Endodermal cell (in vitro differentiated cells): Measurements from ENCODE around the gene LGI4. TPM values are rescaled to one million over a fixed set of nuclear protein-coding genes. Genes with fewer than 3 reads are reported as not detected.

ENCODE experiments used
- DNase-seq: peaks from one replicate; pipeline ENCODE4 v3.0.0-alpha.2; 2017
- H3K27ac ChIP-seq: 2 replicates; pipeline ENCODE4 v1.5.1; 2013; ENCODE audit warnings: mild to moderate bottlenecking, low read depth, low read length, moderate library complexity
- H3K27me3 ChIP-seq: 2 replicates; pipeline ENCODE4 v1.6.1; 2013; ENCODE audit warnings: mild to moderate bottlenecking, low read length, moderate library complexity; ENCODE audit not compliant: insufficient read depth, control insufficient read depth, poor library complexity, severe bottlenecking
- H3K36me3 ChIP-seq: 2 replicates; pipeline ENCODE4 v1.7.0; 2013; ENCODE audit warnings: mild to moderate bottlenecking, low read length, moderate library complexity; ENCODE audit not compliant: control insufficient read depth, insufficient read depth
- H3K4me1 ChIP-seq: one replicate; pipeline ENCODE4 v1.7.0; 2013; ENCODE audit warnings: low read length; ENCODE audit not compliant: control insufficient read depth, insufficient read depth
- H3K4me3 ChIP-seq: 2 replicates; pipeline ENCODE4 v1.5.1; 2013; ENCODE audit warnings: mild to moderate bottlenecking, low read length, moderate library complexity
- H3K9ac ChIP-seq: 2 replicates; pipeline ENCODE4 v1.6.1; 2013; ENCODE audit warnings: mild to moderate bottlenecking, low read length, moderate library complexity; ENCODE audit not compliant: poor library complexity, severe bottlenecking; ENCODE audit errors: extremely low read depth
- H3K9me3 ChIP-seq: 2 replicates; pipeline ENCODE4 v1.6.1; 2013; ENCODE audit warnings: mild to moderate bottlenecking, low read length, moderate library complexity; ENCODE audit not compliant: control insufficient read depth
- H3K27ac Mint-ChIP-seq: 2 replicates; pipeline ENCODE4 v1.8.0; 2020; ENCODE audit warnings: mixed read lengths
- H3K27me3 Mint-ChIP-seq: 2 replicates; pipeline ENCODE4 v1.8.0; 2021; ENCODE audit warnings: mild to moderate bottlenecking, mixed read lengths; ENCODE audit not compliant: insufficient read depth
- H3K36me3 Mint-ChIP-seq: 2 replicates; pipeline ENCODE4 v1.8.0; 2020; ENCODE audit warnings: low read depth, mixed read lengths
- H3K4me1 Mint-ChIP-seq: 2 replicates; pipeline ENCODE4 v1.8.0; 2020; ENCODE audit warnings: mixed read lengths
- H3K4me3 Mint-ChIP-seq: 2 replicates; pipeline ENCODE4 v1.8.0; 2020; ENCODE audit warnings: mild to moderate bottlenecking, moderate library complexity, mixed read lengths
- H3K9me3 Mint-ChIP-seq: 2 replicates; pipeline ENCODE4 v1.8.0; 2020; ENCODE audit warnings: mild to moderate bottlenecking, mixed read lengths
- WGBS, 2 experiments: methylation state at CpG; one replicate each; pipeline versions ENCODE4 v1.1.5 to v1.1.7; 2013; ENCODE audit warnings: missing lambda C conversion rate in 2 of 2, mixed read lengths in 1 of 2; ENCODE audit not compliant: insufficient coverage in 1 of 2, insufficient read length in 1 of 2; 5-methylcytosine and 5-hydroxymethylcytosine counted together
- total RNA-seq, 2 donors: library from RNA; stranded (reverse); fragmentation: NEBNext Ultra II Directional in 1 of 2; extraction: Animal tissue kit (Norgen Biotek cat#: 25700) in 1 of 2; gene quantifications; 2 replicates in 1 of 2; 3 replicates in 1 of 2; pipeline ENCODE4 v1.2.1, GENCODE V29; 2021
- TF ChIP-seq, protein P1 (sequence below): fragments of 200-600 bp; sonication (generic); conservative IDR thresholded peaks from 2 replicates; pipeline ENCODE4 v1.5.0; 2021; ENCODE audit warnings: antibody characterized with exemption, mild to moderate bottlenecking

LGI4 gene
- total RNA-seq, 2 donors from 2014 or later = 0.27 to 0.37 TPM

DNA sequence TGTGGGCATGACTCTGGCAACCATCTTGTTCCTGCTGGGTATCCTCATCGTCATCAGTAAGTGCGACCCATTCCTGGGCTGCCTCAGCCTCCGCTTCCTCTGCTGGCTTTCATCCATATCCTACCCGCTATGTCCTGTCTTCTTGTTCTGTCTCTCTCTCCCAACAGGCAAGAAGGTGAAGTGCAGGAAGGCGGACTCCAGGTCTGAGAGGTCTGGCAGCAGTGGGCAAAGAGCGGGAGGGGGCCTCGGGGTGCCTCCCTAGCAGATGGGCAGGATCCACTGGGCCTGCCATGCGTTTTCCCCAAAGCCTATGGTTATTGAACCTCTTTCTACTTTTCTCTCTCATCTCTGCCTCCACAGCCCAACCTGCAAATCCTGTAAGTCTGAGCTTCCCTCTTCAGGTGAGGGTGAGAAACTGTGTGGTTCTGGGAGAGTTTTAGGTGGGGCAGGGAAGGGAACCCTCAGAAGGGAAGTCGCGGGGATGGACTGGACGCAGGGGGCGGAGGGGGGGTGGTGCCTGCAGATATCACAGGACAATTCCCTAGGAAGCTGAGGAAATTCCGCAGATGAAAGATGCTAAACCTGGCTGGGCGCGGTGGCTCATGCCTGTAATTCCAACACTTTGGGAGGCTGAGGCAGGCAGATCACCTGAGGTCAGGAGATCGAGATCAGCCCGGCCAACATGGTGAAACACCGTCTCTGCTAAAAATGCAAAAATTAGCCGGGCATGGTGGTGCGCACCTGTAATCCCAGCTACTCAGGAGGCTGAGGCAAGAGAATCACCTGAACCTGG is 16.6 kb upstream of the LGI4 start:
- DNase-seq = peak; percentile 65
- no peaks in the 10 kb centered on the region for H3K36me3 ChIP-seq
- H3K27me3 Mint-ChIP-seq = peaks cover 37% of the 10 kb centered on the region
- no peak overlapping the region for H3K4me3 ChIP-seq
- no peak overlapping the region for H3K4me3 Mint-ChIP-seq
- peaks cover 6% of the 10 kb centered on the region for H3K4me1 Mint-ChIP-seq
- TF ChIP-seq, protein P1, sequence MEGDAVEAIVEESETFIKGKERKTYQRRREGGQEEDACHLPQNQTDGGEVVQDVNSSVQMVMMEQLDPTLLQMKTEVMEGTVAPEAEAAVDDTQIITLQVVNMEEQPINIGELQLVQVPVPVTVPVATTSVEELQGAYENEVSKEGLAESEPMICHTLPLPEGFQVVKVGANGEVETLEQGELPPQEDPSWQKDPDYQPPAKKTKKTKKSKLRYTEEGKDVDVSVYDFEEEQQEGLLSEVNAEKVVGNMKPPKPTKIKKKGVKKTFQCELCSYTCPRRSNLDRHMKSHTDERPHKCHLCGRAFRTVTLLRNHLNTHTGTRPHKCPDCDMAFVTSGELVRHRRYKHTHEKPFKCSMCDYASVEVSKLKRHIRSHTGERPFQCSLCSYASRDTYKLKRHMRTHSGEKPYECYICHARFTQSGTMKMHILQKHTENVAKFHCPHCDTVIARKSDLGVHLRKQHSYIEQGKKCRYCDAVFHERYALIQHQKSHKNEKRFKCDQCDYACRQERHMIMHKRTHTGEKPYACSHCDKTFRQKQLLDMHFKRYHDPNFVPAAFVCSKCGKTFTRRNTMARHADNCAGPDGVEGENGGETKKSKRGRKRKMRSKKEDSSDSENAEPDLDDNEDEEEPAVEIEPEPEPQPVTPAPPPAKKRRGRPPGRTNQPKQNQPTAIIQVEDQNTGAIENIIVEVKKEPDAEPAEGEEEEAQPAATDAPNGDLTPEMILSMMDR = peak; percentile 35
- H3K9me3 ChIP-seq = no peaks in the 10 kb centered on the region
- no peak overlapping the region for H3K27ac Mint-ChIP-seq
- no peak overlapping the region for H3K9ac ChIP-seq
- no peaks in the 10 kb centered on the region for H3K36me3 Mint-ChIP-seq
- H3K9me3 Mint-ChIP-seq = no peaks in the 10 kb centered on the region
- 90% methylated on average over 20 of the region's 20 CpGs for whole genome bisulfite sequencing, 2 experiments
- H3K27me3 ChIP-seq = peaks cover 27% of the 10 kb centered on the region
- H3K4me1 ChIP-seq = no peaks in the 10 kb centered on the region
- no peak overlapping the region for H3K27ac ChIP-seq

DNA sequence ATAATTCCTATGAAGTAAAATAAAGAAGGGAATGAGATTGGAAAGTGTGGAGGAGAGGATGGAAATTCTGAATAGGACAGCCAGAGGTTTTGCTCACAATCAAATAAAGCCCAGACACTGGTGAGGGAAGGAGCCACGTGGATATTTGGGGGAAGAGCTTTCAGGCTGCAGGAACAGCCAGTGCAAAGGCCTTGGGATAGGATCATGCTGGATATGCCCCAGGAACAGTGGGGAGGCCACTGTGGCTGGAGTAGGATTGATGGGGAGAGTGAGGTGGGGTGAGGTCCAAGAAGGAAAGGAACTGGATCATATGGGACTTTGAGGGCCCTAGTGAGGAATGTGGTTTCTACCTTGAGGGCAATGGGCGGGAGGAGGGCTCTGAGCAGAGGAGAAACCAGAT is 15.6 kb upstream of the LGI4 start:
- H3K4me3 ChIP-seq = no peak overlapping the region
- H3K36me3 Mint-ChIP-seq = no peaks in the 10 kb centered on the region
- no peaks in the 10 kb centered on the region for H3K9me3 Mint-ChIP-seq
- no peak overlapping the region for H3K27ac ChIP-seq
- H3K4me1 ChIP-seq = no peaks in the 10 kb centered on the region
- H3K4me3 Mint-ChIP-seq = no peak overlapping the region
- 79 to 83% methylated on average over 2 of the region's 2 CpGs for WGBS, 2 experiments
- no peaks in the 10 kb centered on the region for H3K9me3 ChIP-seq
- H3K27me3 ChIP-seq = peaks cover 30% of the 10 kb centered on the region
- H3K27me3 Mint-ChIP-seq = peaks cover 39% of the 10 kb centered on the region
- DNase-seq = no peak
- TF ChIP-seq, protein P1 = no peak
- H3K27ac Mint-ChIP-seq = no peak overlapping the region
- H3K4me1 Mint-ChIP-seq = peaks cover 6% of the 10 kb centered on the region
- no peaks in the 10 kb centered on the region for H3K36me3 ChIP-seq
- H3K9ac ChIP-seq = no peak overlapping the region

DNA sequence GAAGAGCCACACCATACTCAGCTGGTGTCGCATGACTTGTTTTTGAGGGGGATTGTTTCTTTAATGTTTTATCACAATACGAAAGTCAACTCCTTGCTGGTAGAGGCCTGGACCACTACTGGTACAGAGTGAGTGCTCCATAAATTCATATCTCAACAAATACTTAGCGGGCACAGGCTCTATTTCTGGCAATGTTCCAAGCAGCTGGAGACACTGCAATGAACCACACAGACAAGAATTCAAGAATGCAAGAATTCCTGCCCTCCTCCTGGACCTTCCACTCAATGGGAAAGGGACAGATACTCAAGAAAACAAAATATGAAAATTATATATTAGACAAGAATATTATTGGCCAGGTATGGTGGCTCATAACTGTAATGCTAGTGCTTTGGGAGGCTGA is 14.6 kb upstream of the LGI4 start:
- Histone ChIP-seq H3K9ac (no peak overlapping the region), H3K4me1 (no peaks in the 10 kb centered on the region), H3K27ac (no peak overlapping the region), H3K36me3 (no peaks in the 10 kb centered on the region), H3K27me3 (peaks cover 30% of the 10 kb centered on the region), H3K4me3 (no peak overlapping the region), H3K9me3 (no peaks in the 10 kb centered on the region)
- TF ChIP-seq, protein P1 = no peak
- Mint-ChIP-seq H3K4me1 (peaks cover 2% of the 10 kb centered on the region), H3K27me3 (peaks cover 38% of the 10 kb centered on the region), H3K36me3 (no peaks in the 10 kb centered on the region), H3K4me3 (no peak overlapping the region), H3K27ac (no peak overlapping the region), H3K9me3 (no peaks in the 10 kb centered on the region)
- DNase-seq = no peak
- 96 to 100% methylated on average over 3 of the region's 3 CpGs for WGBS, 2 experiments
